Hepatocyte (in vitro differentiated cells): ENCODE data around the gene CTRL.

Experiments used
- EZH2 ChIP-seq: fragments of 200-600 bp; sonication (generic); IDR thresholded peaks from 2 replicates; pipeline ENCODE4 v1.6.1; 2016; ENCODE audit warnings: antibody characterized with exemption, mild to moderate bottlenecking, borderline replicate concordance
- TF ChIP-seq, protein P1 (sequence below): fragments of 200-600 bp; sonication (generic); IDR thresholded peaks from 2 replicates; pipeline ENCODE4 v1.5.1; 2016; ENCODE audit warnings: antibody characterized with exemption, mild to moderate bottlenecking; ENCODE audit not compliant: poor library complexity

DNA sequence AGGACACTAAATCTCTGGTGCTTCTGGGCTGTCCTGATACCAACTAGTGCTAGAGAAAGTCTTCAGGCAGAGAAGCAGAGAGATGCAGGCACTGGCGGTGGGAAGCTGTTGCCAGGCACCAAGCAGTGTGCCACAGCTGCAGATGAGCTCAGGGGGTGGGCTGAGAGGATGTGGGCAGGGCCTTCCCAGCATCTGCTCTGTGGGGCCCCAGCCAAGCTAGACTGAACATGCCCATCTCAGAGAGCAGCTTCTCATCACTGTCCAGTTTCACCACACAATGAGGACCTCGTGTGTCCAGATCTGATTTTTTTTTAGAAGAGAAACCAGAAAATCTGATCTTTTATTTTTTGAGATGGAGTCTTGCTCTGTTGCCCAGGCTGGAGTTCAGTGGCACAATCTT lies 21.5 kb downstream of the CTRL start:
- TF ChIP-seq, protein P1, sequence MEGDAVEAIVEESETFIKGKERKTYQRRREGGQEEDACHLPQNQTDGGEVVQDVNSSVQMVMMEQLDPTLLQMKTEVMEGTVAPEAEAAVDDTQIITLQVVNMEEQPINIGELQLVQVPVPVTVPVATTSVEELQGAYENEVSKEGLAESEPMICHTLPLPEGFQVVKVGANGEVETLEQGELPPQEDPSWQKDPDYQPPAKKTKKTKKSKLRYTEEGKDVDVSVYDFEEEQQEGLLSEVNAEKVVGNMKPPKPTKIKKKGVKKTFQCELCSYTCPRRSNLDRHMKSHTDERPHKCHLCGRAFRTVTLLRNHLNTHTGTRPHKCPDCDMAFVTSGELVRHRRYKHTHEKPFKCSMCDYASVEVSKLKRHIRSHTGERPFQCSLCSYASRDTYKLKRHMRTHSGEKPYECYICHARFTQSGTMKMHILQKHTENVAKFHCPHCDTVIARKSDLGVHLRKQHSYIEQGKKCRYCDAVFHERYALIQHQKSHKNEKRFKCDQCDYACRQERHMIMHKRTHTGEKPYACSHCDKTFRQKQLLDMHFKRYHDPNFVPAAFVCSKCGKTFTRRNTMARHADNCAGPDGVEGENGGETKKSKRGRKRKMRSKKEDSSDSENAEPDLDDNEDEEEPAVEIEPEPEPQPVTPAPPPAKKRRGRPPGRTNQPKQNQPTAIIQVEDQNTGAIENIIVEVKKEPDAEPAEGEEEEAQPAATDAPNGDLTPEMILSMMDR = no peak
- no peak for TF ChIP-seq EZH2
